ENCODE measurements around the gene PDE3A.

- TF ChIP-seq, protein P1, sequence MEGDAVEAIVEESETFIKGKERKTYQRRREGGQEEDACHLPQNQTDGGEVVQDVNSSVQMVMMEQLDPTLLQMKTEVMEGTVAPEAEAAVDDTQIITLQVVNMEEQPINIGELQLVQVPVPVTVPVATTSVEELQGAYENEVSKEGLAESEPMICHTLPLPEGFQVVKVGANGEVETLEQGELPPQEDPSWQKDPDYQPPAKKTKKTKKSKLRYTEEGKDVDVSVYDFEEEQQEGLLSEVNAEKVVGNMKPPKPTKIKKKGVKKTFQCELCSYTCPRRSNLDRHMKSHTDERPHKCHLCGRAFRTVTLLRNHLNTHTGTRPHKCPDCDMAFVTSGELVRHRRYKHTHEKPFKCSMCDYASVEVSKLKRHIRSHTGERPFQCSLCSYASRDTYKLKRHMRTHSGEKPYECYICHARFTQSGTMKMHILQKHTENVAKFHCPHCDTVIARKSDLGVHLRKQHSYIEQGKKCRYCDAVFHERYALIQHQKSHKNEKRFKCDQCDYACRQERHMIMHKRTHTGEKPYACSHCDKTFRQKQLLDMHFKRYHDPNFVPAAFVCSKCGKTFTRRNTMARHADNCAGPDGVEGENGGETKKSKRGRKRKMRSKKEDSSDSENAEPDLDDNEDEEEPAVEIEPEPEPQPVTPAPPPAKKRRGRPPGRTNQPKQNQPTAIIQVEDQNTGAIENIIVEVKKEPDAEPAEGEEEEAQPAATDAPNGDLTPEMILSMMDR (IDR thresholded peaks at IDR 0.05): no peak
- TF ChIP-seq POLR2A (IDR thresholded peaks at IDR 0.05) (no peak), POLR2AphosphoS5 (IDR thresholded peaks at IDR 0.05) (no peak)
These were observed 16.9 kb upstream of the PDE3A start for GRCh38 chr12:20351406-20351805.

Measured in transverse colon (tissue), 4 donors.